Naive B cell (primary cell): Measurements from ENCODE around the gene S100A6. TPM values are rescaled to one million over a fixed set of nuclear protein-coding genes. Genes with fewer than 3 reads are reported as not detected.
"Not testable (repeated sequence)": the region's sequence is repeated elsewhere in the genome, so short reads cannot be mapped to it uniquely, and the experiment has no call there.

Experiments
- ATAC-seq, 2 donors: fragments of 150-1000 bp; cut with Tn5 transposase; 2 replicates each; pipeline ENCODE4 v1.10.0; 2021; ENCODE audit warnings: low read depth in 2 of 2, mild to moderate bottlenecking in 2 of 2, moderate library complexity in 2 of 2
- DNase-seq: peaks from one replicate; pipeline ENCODE4 v3.0.0; 2022
- H3K27ac Mint-ChIP-seq, 6 donors: one replicate each; pipeline ENCODE4 v1.8.0; 2020 to 2022; ENCODE audit warnings: mild to moderate bottlenecking in 6 of 6, mixed read lengths in 6 of 6, moderate library complexity in 5 of 6, inconsistent platforms in 2 of 6
- H3K27me3 Mint-ChIP-seq, 3 donors: one replicate each; pipeline ENCODE4 v1.8.0; 2021 to 2022; ENCODE audit warnings: mixed read lengths in 3 of 3, mild to moderate bottlenecking in 1 of 3
- H3K36me3 Mint-ChIP-seq, 2 donors: one replicate each; pipeline ENCODE4 v1.8.0; 2020 to 2022; ENCODE audit warnings: mixed read lengths in 2 of 2, inconsistent platforms in 1 of 2, mild to moderate bottlenecking in 1 of 2
- H3K4me1 Mint-ChIP-seq, 3 donors: one replicate each; pipeline ENCODE4 v1.8.0; 2020 to 2022; ENCODE audit warnings: mixed read lengths in 3 of 3, inconsistent platforms in 1 of 3, mild to moderate bottlenecking in 1 of 3, moderate library complexity in 1 of 3
- H3K4me3 Mint-ChIP-seq, 8 donors: one replicate each; pipeline ENCODE4 v1.8.0; 2020 to 2022; ENCODE audit warnings: mild to moderate bottlenecking in 8 of 8, mixed read lengths in 8 of 8, moderate library complexity in 8 of 8, inconsistent platforms in 2 of 8
- H3K9me3 Mint-ChIP-seq, 7 donors: one replicate each; pipeline ENCODE4 v1.8.0; 2020 to 2022; ENCODE audit warnings: mixed read lengths in 7 of 7, mild to moderate bottlenecking in 5 of 7, inconsistent platforms in 2 of 7, moderate library complexity in 1 of 7
- polyA plus RNA-seq, 6 donors: library from polyadenylated mRNA; unstranded; fragments of 300-500 nt; fragmentation: Illumina TruSeq; gene quantifications; one replicate each; pipeline ENCODE4 v1.2.3, GENCODE V29; 2021; ENCODE audit warnings: low read depth in 6 of 6

S100A6 gene
- 100 to 1,000 TPM; 131 to 239 (median 154) TPM for polyA plus RNA-seq

DNA sequence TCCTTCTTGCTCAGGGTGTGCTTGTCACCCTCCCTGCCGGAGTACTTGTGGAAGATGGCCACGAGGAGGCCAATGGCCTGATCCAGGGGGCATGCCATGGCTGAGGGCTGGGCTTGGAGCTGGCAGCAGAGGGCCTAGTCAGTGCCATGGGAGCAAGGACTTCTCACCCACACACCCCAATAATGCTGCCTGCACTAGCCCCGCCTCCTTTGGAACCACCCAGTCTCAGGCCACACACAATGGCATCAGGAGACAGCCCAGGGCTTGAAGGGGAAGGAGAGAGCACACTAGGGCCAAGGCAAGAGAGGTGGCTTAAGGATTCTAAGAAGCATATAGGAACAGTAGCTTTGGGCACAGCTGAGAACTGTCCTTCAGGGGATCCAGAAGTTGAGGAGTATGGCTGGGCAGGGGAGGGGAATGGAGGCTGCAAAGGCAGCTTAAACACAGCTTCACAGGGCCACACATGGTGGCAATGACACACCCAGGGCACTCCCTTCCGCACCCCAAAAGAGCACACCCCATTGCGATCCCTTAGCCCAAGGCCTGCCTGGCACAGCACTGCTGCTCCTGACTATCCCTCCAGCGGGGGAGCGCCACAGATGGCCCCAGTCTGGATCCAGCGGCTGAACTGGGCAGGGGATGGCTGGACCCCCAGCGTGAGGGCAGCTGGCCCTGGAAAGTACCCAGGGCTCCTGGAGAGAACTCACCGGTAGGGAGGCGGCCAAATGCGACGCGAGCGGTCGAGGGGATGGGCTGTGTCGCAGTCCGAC lies at the start of gene S100A6:
Gene S100A6, minus strand, starts transcription at position 750 of the 770 bp plus-strand sequence. Its CDS starts 652 bp downstream, at position 98.
- ATAC-seq (peak; percentile 53 to 56), DNase-seq (no peak)
- peaks cover 46 to 56% (median 54%) of the 10 kb centered on the region in 3 donors for H3K4me1 Mint-ChIP-seq
- peak within 1 kb of the TSS; percentile 90 to 97 (median 96) for H3K4me3 Mint-ChIP-seq
- peak within 1 kb of the TSS; percentile 83 to 95 (median 93) for H3K27ac Mint-ChIP-seq
- H3K27me3 Mint-ChIP-seq: no peaks in the 10 kb centered on the region
- peaks cover 0 to 7% of the 10 kb centered on the region in 2 donors for H3K36me3 Mint-ChIP-seq
- no peaks in the 10 kb centered on the region for H3K9me3 Mint-ChIP-seq

DNA sequence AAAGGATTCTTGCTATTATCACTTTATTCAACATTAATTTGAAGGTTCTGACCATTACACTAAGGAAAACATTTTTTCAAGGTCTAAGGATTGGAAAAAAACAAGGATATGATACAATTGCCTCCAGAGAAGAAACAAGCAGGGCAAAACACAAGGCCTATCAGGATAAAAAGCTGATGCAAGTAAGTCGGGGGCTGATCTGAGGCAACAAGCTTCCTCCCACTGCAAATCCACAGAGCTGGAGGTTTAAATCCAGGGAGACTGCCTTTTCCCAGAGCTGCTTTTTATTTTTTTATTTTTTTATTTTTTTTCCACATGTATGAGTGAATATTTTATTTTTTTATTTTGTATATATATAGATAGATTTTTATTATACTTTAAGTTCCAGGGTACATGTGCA lies 49.2 kb upstream of the S100A6 start:
- no peak overlapping the region for H3K27ac Mint-ChIP-seq
- H3K27me3 Mint-ChIP-seq: peaks cover 0 to 4% (median 0%) of the 10 kb centered on the region in 3 donors
- no peak overlapping the region for H3K4me3 Mint-ChIP-seq
- ATAC-seq (no peak), DNase-seq (no peak)
- H3K4me1 Mint-ChIP-seq: no peaks in the 10 kb centered on the region
- no peaks in the 10 kb centered on the region for H3K36me3 Mint-ChIP-seq
- H3K9me3 Mint-ChIP-seq: no peaks in the 10 kb centered on the region

DNA sequence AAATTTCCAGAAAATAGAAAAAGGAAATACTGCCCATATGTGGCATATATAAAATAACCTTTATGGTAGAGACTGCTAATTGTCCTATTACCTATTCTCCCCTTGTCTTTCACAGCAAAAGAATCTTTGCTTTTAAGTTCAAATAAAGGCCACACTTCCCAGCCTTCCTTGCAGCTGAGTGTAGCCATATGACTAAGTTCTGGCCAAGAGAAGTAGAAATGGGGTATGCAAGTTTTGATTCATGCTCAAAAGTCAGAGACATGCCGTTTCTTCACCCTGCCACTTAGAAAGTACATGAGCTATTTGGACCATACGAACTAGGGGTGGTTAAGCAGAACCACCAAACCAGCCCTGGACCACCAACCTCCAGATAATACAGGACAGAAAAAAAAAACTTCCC lies 48.2 kb upstream of the S100A6 start:
- Mint-ChIP-seq H3K36me3 (no peaks in the 10 kb centered on the region), H3K4me3 (no peak overlapping the region), H3K27ac (no peak overlapping the region), H3K4me1 (no peaks in the 10 kb centered on the region), H3K9me3 (no peaks in the 10 kb centered on the region), H3K27me3 (peaks cover 4 to 5% (median 5%) of the 10 kb centered on the region in 3 donors)
- DNase-seq (no peak), ATAC-seq (no peak)

DNA sequence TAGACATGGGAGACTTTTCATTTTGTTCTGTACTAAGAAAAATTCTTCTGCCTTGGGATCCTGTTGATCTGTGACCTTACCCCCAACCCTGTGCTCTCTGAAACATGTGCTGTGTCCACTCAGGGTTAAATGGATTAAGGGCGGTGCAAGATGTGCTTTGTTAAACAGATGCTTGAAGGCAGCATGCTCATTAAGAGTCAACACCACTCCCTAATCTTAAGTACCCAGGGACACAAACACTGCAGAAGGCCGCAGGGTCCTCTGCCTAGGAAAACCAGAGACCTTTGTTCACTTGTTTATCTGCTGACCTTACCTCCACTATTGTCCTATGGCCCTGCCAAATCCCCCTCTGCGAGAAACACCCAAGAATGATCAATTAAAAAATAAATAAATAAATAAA lies 47.7 kb upstream of the S100A6 start:
- ATAC-seq, H3K4me1 Mint-ChIP-seq, H3K4me3 Mint-ChIP-seq, H3K36me3 Mint-ChIP-seq, DNase-seq, H3K27me3 Mint-ChIP-seq, H3K9me3 Mint-ChIP-seq, H3K27ac Mint-ChIP-seq: not testable (repeated sequence)

- H3K36me3 Mint-ChIP-seq, H3K4me1 Mint-ChIP-seq, H3K4me3 Mint-ChIP-seq, ATAC-seq, H3K27ac Mint-ChIP-seq, H3K9me3 Mint-ChIP-seq, DNase-seq: not testable (repeated sequence)
- peaks cover 4 to 16% (median 7%) of the 10 kb centered on the region in 3 donors for H3K27me3 Mint-ChIP-seq
These were observed 47.0 kb upstream of the S100A6 start for GRCh38 chr1:153582836-153583235.

- Mint-ChIP-seq H3K36me3 (no peaks in the 10 kb centered on the region), H3K27ac (no peak overlapping the region), H3K4me3 (no peak overlapping the region), H3K4me1 (peaks cover 0 to 11% (median 4%) of the 10 kb centered on the region in 3 donors), H3K9me3 (no peaks in the 10 kb centered on the region), H3K27me3 (peaks cover under 1 to 26% (median 7%) of the 10 kb centered on the region in 3 donors)
- ATAC-seq (no peak), DNase-seq (no peak)
These were observed 43.1 kb upstream of the S100A6 start for GRCh38 chr1:153578936-153579335.

DNA sequence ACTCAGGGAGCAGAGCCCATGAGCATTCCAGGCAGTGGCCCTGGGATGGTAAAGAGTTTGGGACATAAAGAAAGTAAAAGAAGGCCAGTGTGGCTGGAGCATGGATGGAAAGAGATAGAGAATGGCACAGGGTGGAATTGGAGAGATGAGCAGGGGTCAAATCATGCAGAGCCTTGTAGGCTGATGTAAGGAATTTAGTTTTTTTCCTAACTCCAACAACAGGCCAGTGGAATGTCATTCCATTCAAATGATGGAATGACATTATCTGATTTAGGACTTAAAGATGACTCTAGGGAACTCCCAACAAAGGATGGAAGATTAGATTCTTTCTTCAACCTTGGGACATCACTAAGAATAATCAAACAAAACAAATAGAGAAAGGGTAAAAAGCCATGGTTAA lies 42.7 kb upstream of the S100A6 start:
- peaks cover 0 to 26% (median 7%) of the 10 kb centered on the region in 3 donors for H3K27me3 Mint-ChIP-seq
- ATAC-seq (no peak), DNase-seq (no peak)
- H3K4me1 Mint-ChIP-seq: peaks cover 0 to 11% (median 4%) of the 10 kb centered on the region in 3 donors
- H3K27ac Mint-ChIP-seq: no peak overlapping the region
- no peaks in the 10 kb centered on the region for H3K9me3 Mint-ChIP-seq
- H3K36me3 Mint-ChIP-seq: no peaks in the 10 kb centered on the region
- no peak overlapping the region for H3K4me3 Mint-ChIP-seq

DNA sequence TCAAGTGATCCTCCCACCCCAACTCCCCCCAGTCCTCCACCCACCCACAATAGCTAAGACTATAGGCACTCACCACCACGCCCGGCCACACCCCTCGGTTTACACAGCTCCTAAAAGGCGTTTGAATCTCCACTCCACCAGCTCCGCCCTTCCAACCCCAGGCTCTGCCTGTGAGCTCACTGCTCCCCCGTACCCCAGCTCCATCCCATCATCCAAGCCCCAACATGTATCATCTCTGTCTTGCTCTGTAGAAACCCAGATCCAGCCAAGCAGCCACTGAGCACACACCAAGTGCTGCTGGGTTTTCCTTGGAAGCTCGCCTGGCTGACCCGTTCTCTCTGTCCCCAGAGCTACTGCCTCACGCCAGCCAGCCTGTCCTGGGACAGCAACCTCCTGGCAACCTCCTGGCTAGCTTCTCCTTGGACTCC lies 41.8 kb upstream of the S100A6 start:
- no peak for DNase-seq
- Mint-ChIP-seq H3K9me3 (no peaks in the 10 kb centered on the region), H3K4me3 (peak overlapping the region in 1 of 8 donors; percentile 23), H3K27ac (peak overlapping the region in 1 of 6 donors; percentile 32), H3K27me3 (peaks cover 0 to 26% (median 7%) of the 10 kb centered on the region in 3 donors), H3K36me3 (no peaks in the 10 kb centered on the region), H3K4me1 (peaks cover 7 to 16% (median 10%) of the 10 kb centered on the region in 3 donors)
- ATAC-seq: no peak

GRCh38 chr1:153577138-153577537 lies 41.3 kb upstream of the S100A6 start:
- ATAC-seq (no peak), DNase-seq (no peak)
- peaks cover 11 to 18% (median 14%) of the 10 kb centered on the region in 3 donors for H3K4me1 Mint-ChIP-seq
- peaks cover 0 to 26% (median 7%) of the 10 kb centered on the region in 3 donors for H3K27me3 Mint-ChIP-seq
- no peak overlapping the region for H3K4me3 Mint-ChIP-seq
- H3K27ac Mint-ChIP-seq: peak overlapping the region in 3 of 6 donors; percentile 0 to 85 (median 32)
- H3K36me3 Mint-ChIP-seq: no peaks in the 10 kb centered on the region
- no peaks in the 10 kb centered on the region for H3K9me3 Mint-ChIP-seq

DNA sequence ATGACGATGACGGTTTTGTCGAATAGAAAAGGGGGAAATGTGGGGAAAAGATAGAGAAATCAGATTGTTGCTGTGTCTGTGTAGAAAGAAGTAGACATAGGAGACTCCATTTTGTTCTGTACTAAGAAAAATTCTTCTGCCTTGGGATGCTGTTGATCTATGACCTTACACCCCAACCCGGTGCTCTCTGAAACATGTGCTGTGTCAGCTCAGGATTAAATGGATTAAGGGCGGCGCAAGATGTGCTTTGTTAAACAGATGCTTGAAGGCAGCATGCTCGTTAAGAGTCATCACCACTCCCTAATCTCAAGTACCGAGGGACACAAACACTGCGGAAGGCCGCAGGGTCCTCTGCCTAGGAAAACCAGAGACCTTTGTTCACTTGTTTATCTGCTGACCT lies 39.7 kb upstream of the S100A6 start:
- Mint-ChIP-seq H3K4me1 (peaks cover 11 to 18% (median 14%) of the 10 kb centered on the region in 3 donors), H3K27me3 (peaks cover 0 to 40% (median 20%) of the 10 kb centered on the region in 3 donors)
- H3K36me3 Mint-ChIP-seq, H3K4me3 Mint-ChIP-seq, H3K27ac Mint-ChIP-seq, ATAC-seq, H3K9me3 Mint-ChIP-seq, DNase-seq: not testable (repeated sequence)

GRCh38 chr1:153575081-153575491 lies 39.3 kb upstream of the S100A6 start:
- H3K36me3 Mint-ChIP-seq, DNase-seq, ATAC-seq, H3K4me3 Mint-ChIP-seq, H3K9me3 Mint-ChIP-seq, H3K27ac Mint-ChIP-seq: not testable (repeated sequence)
- H3K4me1 Mint-ChIP-seq: peaks cover 11 to 18% (median 14%) of the 10 kb centered on the region in 3 donors
- peaks cover 0 to 44% (median 22%) of the 10 kb centered on the region in 3 donors for H3K27me3 Mint-ChIP-seq

DNA sequence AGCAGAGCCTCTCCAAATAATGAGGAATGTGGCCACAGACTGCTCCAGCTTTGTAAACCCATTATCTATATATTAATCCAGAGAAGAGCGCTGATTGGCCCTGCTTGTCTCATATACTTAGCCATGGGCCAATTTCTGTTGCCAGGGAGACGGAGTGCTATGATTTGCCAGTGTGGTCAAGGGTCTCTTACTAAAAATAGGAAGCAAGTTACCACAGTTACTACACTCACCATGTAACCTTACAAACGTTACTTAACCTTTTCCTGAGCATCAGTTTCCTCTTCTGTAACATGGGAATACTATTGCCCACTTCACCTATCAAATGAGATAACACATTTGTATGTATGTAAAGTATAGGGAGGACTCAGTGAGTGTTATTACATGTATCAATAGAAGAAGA lies 37.6 kb upstream of the S100A6 start:
- Mint-ChIP-seq H3K27ac (peak overlapping the region in 1 of 6 donors; percentile 57), H3K27me3 (peaks cover 0 to 42% (median 22%) of the 10 kb centered on the region in 3 donors), H3K36me3 (no peaks in the 10 kb centered on the region)

GRCh38 chr1:153572569-153573015 lies 36.8 kb upstream of the S100A6 start:
- DNase-seq (peak; percentile 57), ATAC-seq (peak; percentile 95 to 97)
- peaks cover 19 to 22% (median 22%) of the 10 kb centered on the region in 3 donors for H3K4me1 Mint-ChIP-seq
- H3K9me3 Mint-ChIP-seq: no peaks in the 10 kb centered on the region
- H3K4me3 Mint-ChIP-seq: no peak overlapping the region
- peak overlapping the region in 1 of 6 donors; percentile 42 for H3K27ac Mint-ChIP-seq
- H3K36me3 Mint-ChIP-seq: no peaks in the 10 kb centered on the region
- peaks cover 0 to 35% (median 22%) of the 10 kb centered on the region in 3 donors for H3K27me3 Mint-ChIP-seq

More for the DNA sequence above, 37.6 kb upstream of the S100A6 start:
- Mint-ChIP-seq H3K4me3 (no peak overlapping the region), H3K9me3 (no peaks in the 10 kb centered on the region), H3K4me1 (peaks cover 16 to 23% (median 18%) of the 10 kb centered on the region in 3 donors)
- DNase-seq: no peak
- no peak for ATAC-seq

- Mint-ChIP-seq H3K27ac (peak overlapping the region in 2 of 6 donors; percentile 8 to 75), H3K4me3 (no peak overlapping the region), H3K36me3 (no peaks in the 10 kb centered on the region), H3K27me3 (peaks cover 0 to 27% (median 22%) of the 10 kb centered on the region in 3 donors), H3K4me1 (peaks cover 16 to 24% (median 19%) of the 10 kb centered on the region in 3 donors), H3K9me3 (no peaks in the 10 kb centered on the region)
- no peak for DNase-seq
- no peak for ATAC-seq
These were observed 35.9 kb upstream of the S100A6 start for GRCh38 chr1:153571706-153572105.
